K562 (cell line): ENCODE measurements around the gene MACROD2. TPM values are rescaled to one million over a fixed set of nuclear protein-coding genes. Genes with fewer than 3 reads are reported as not detected.

ENCODE experiments used
- ATAC-seq: fragments of 200-7000 bp; cut with Tn5 transposase; 3 replicates; pipeline ENCODE4 v1.9.1; 2020; ENCODE audit warnings: moderate library complexity
- BruUV-seq: library from RNA; stranded (reverse); fragments of 400-500 nt; replicated peaks from 2 replicates; lab custom pipeline; 2021; lab: Mats Ljungman, UMichigan
- CTCF ChIA-PET: fragments of 300-600 bp; formaldehyde crosslinking; extraction: SDS; loops from one replicate; lab custom pipeline; 2021; ENCODE audit warnings: low intra/inter-chr PET ratio; lab: Yijun Ruan, JAX
- POLR2A ChIA-PET: fragments of 300-600, 350-650 bp; sonication (Branson Sonifier 250); formaldehyde crosslinking; extraction: SDS; loops from one replicate; lab custom pipeline; 2021; ENCODE audit warnings: antibody characterized with exemption, inconsistent platforms; lab: Yijun Ruan, JAX
- DNase-seq, 4 experiments: peaks; one replicate each; pipeline versions ENCODE4 v3.0.0 to v3.0.0-alpha.2; 2011 to 2018; ENCODE audit warnings: low spot score in 3 of 4, mixed read lengths in 3 of 4; ENCODE audit errors: extremely low read depth in 1 of 4
- FAIRE-seq: peaks from 2 replicates; lab custom pipeline; 2011; peaks lifted over from hg19 to GRCh38; lab: Jason Lieb, UNC
- H2AFZ ChIP-seq: 2 replicates; pipeline ENCODE4 v1.6.0; 2011; ENCODE audit warnings: low read depth, low read length, control low read depth, inconsistent platforms
- H3K27ac ChIP-seq: fragments of 200-600 bp; 3 replicates; pipeline ENCODE4 v1.8.0; 2011; ENCODE audit warnings: low read depth, mild to moderate bottlenecking, control low read depth, inconsistent platforms, low read length, moderate library complexity, mixed read lengths; ENCODE audit errors: extremely low read depth
- H3K27me3 ChIP-seq, 2 experiments: fragments of 300-600 bp in 1 of 2; 2 replicates in 1 of 2; 3 replicates in 1 of 2; pipeline versions ENCODE4 v1.6.0 to v1.8.0; 2011; ENCODE audit warnings: inconsistent platforms in 2 of 2, low read length in 2 of 2, mild to moderate bottlenecking in 1 of 2, mixed read lengths in 1 of 2, moderate library complexity in 1 of 2; ENCODE audit not compliant: control insufficient read depth in 2 of 2, insufficient read depth in 2 of 2
- H3K36me3 ChIP-seq: fragments of 300-600 bp; 3 replicates; pipeline ENCODE4 v1.8.0; 2011; ENCODE audit warnings: mild to moderate bottlenecking, low read length, inconsistent platforms; ENCODE audit not compliant: control insufficient read depth, insufficient read depth
- H3K4me1 ChIP-seq, 2 experiments: fragments of 200-600 bp in 1 of 2; replicated peaks in 1 of 2; 2 replicates in 1 of 2; 3 replicates in 1 of 2; pipeline versions ENCODE4 v1.5.1 to v1.8.0; 2011; ENCODE audit warnings: inconsistent platforms in 2 of 2, low read length in 2 of 2, mild to moderate bottlenecking in 1 of 2, mixed read lengths in 1 of 2, moderate library complexity in 1 of 2; ENCODE audit not compliant: control insufficient read depth in 2 of 2, insufficient read depth in 2 of 2
- H3K4me2 ChIP-seq: 2 replicates; pipeline ENCODE4 v1.6.1; 2011; ENCODE audit warnings: low read length, control low read depth, inconsistent platforms, mixed read lengths; ENCODE audit not compliant: insufficient read depth
- H3K4me3 ChIP-seq: fragments of 200-600 bp; sonication (generic), shearing (Covaris generic); 2 replicates; pipeline ENCODE4 v1.5.1; 2016; ENCODE audit warnings: control low read depth, inconsistent platforms
- H3K79me2 ChIP-seq: fragments of 200-600 bp; 3 replicates; pipeline ENCODE4 v1.8.0; 2011; ENCODE audit warnings: low read length, inconsistent platforms; ENCODE audit not compliant: control insufficient read depth, insufficient read depth
- H3K9ac ChIP-seq, 2 experiments: 2 replicates each; pipeline versions ENCODE4 v1.6.0 to v1.6.1; 2011; ENCODE audit warnings: low read depth in 2 of 2, low read length in 2 of 2, control low read depth in 1 of 2, inconsistent platforms in 1 of 2, mild to moderate bottlenecking in 1 of 2, mixed read lengths in 1 of 2; ENCODE audit not compliant: insufficient read depth in 1 of 2
- H3K9me1 ChIP-seq: one replicate; pipeline ENCODE4 v1.6.0; 2011; ENCODE audit warnings: inconsistent platforms, mild to moderate bottlenecking, low read length, moderate library complexity; ENCODE audit not compliant: control insufficient read depth, insufficient read depth
- H3K9me3 ChIP-seq: replicated peaks from 2 replicates; pipeline ENCODE4 v1.5.1; 2011; ENCODE audit warnings: low read depth, low read length, inconsistent platforms; ENCODE audit not compliant: control insufficient read depth, insufficient read depth
- H4K20me1 ChIP-seq: replicated peaks from 2 replicates; pipeline ENCODE4 v1.6.1; 2011; ENCODE audit warnings: low read length, inconsistent platforms, mixed read lengths; ENCODE audit not compliant: control insufficient read depth, insufficient read depth
- BHLHE40 ChIP-seq: IDR thresholded peaks from 2 replicates; pipeline ENCODE4 v1.6.1; 2011; ENCODE audit warnings: low read length, improper control_type of control experiment
- CCNT2 ChIP-seq: IDR thresholded peaks from 2 replicates; pipeline ENCODE4 v1.6.1; 2011; ENCODE audit warnings: borderline replicate concordance, low read depth, mild to moderate bottlenecking, moderate library complexity, mixed read lengths, low read length; ENCODE audit not compliant: insufficient read length; ENCODE audit errors: extremely low read depth
- CREB1 ChIP-seq, 2 experiments: sonication (generic) in 1 of 2; formaldehyde crosslinking in 1 of 2; IDR thresholded peaks; 2 replicates each; pipeline versions ENCODE4 v1.6.1 to v1.8.0; 2012 to 2022; ENCODE audit warnings: inconsistent platforms in 1 of 2, mild to moderate bottlenecking in 1 of 2, missing genetic modification reagents in 1 of 2, moderate library complexity in 1 of 2
- GATA2 ChIP-seq: sonication (generic); formaldehyde crosslinking; IDR thresholded peaks from 2 replicates; pipeline ENCODE4 v1.4.0; 2020; ENCODE audit warnings: mild to moderate bottlenecking, missing genetic modification reagents
- HDAC6 ChIP-seq: IDR thresholded peaks from 2 replicates; pipeline ENCODE4 v1.6.1; 2012; ENCODE audit warnings: low read depth, mild to moderate bottlenecking, control low read depth, inconsistent platforms, low read length, moderate library complexity
- HOMEZ ChIP-seq: fragments of 250-450 bp; sonication (Bioruptor Pico); IDR thresholded peaks from 2 replicates; pipeline ENCODE4 v1.4.0; 2020; ENCODE audit warnings: mild to moderate bottlenecking, moderate library complexity
- KAT8 ChIP-seq: fragments of 450-650 bp; IDR thresholded peaks from 2 replicates; pipeline ENCODE4 v1.6.1; 2016; ENCODE audit warnings: low read depth, mild to moderate bottlenecking
- SIX5 ChIP-seq, 2 experiments: IDR thresholded peaks; 2 replicates each; pipeline ENCODE4 v1.6.1; 2011; ENCODE audit warnings: low read length in 2 of 2, borderline replicate concordance in 1 of 2, low read depth in 1 of 2, mild to moderate bottlenecking in 1 of 2, moderate library complexity in 1 of 2; ENCODE audit not compliant: insufficient read depth in 1 of 2
- SP2 ChIP-seq: IDR thresholded peaks from 2 replicates; pipeline ENCODE4 v1.6.1; 2011; ENCODE audit warnings: mild to moderate bottlenecking, low read depth, low read length, moderate library complexity; ENCODE audit not compliant: poor library complexity, severe bottlenecking; ENCODE audit errors: extremely low read depth
- ZNF277 ChIP-seq: fragments of 250-450 bp; sonication (Bioruptor Pico); IDR thresholded peaks from 2 replicates; pipeline ENCODE4 v1.8.0; 2022; ENCODE audit warnings: inconsistent platforms, mild to moderate bottlenecking, moderate library complexity, borderline replicate concordance
- ZNF408 ChIP-seq: fragments of 250-450 bp; sonication (Bioruptor Pico); IDR thresholded peaks from 2 replicates; pipeline ENCODE4 v1.4.0; 2020; ENCODE audit warnings: low read depth, mild to moderate bottlenecking, moderate library complexity
- ZNF41 ChIP-seq: fragments of 250-450 bp; sonication (Bioruptor Pico); conservative IDR thresholded peaks from 2 replicates; pipeline ENCODE4 v1.4.0; 2020; ENCODE audit warnings: mild to moderate bottlenecking
- WGBS: fragments of 100-300 bp; shearing (Covaris generic); methylation state at CpG from one replicate; pipeline ENCODE4 v1.1.6; 2016; ENCODE audit warnings: low coverage, mixed read lengths; ENCODE audit not compliant: insufficient coverage; ENCODE audit errors: missing lambda C conversion rate; 5-methylcytosine and 5-hydroxymethylcytosine counted together
- in situ Hi-C: fragments of 300-500 bp; cut with MboI; formaldehyde crosslinking; loops from 4 replicates; pipeline ENCODE4 v1.15.0; 2018; ENCODE audit warnings: inconsistent platforms, mixed read lengths
- intact Hi-C: fragments of 100-400 bp; cut with micrococcal nuclease; formaldehyde crosslinking; loops from 2 replicates; pipeline ENCODE4 v1.14.2; 2022
- polyA plus RNA-seq, 8 experiments: library from polyadenylated mRNA; depleted of rRNA in 4 of 8; stranded (reverse) in 5 of 8; unstranded in 3 of 8; fragments of >200 nt; fragmentation: Nextera tagmentation in 2 of 8; fragmentation: Illumina TruSeq in 1 of 8; extraction: Ambion mirVana in 2 of 8; extraction: Trizol in 1 of 8; gene quantifications; 2 replicates each; pipeline versions ENCODE4 v1.2.1 to v1.2.3, GENCODE V29; 2011 to 2014; ENCODE audit warnings: inconsistent platforms in 1 of 8, missing spikeins in 1 of 8
- total RNA-seq, 7 experiments: library from RNA; depleted of rRNA in 6 of 7; stranded (reverse); fragments of >200 nt in 6 of 7; fragmentation: Illumina TruSeq in 2 of 7; extraction: Trizol in 2 of 7; gene quantifications; 2 replicates each; pipeline versions ENCODE4 v1.2.1 to v1.2.3, GENCODE V29; 2011 to 2021; ENCODE audit warnings: low replicate concordance in 1 of 7

Gene MACROD2
- total and polyA plus RNA-seq, 9 of the 15 experiments (the other 6 are each of a cell fraction or from before 2014, with no cell fraction given) = not detected

DNA sequence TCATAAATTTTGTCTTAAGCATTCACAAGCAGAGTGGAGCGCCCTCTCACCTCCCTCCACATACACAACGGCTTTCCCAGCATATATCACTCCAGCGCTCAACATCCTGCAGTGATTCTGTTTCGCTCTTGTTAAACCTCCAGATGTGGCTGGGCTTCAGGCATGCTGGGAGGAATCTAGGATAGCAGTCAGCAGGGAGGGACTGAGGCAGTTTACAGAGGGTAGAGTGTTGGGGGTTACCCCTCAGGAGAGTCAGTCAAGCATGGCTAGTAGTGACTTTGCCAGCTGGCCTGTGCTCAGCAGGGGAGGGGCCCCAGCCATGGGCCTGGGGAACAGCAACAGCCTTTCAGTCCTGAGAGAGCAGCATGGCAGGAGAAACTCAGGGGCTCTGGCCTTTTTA is 503.5 kb downstream of the MACROD2 start:
- no peaks in the 10 kb centered on the region for H3K9me3 ChIP-seq
- FAIRE-seq = no peak
- no CpG with 5 or more reads among the region's 4 CpGs for WGBS

More for the DNA sequence above, 503.5 kb downstream of the MACROD2 start:
- H3K27me3 ChIP-seq = no peaks in the 10 kb centered on the region
- no peaks in the 10 kb centered on the region for H3K4me1 ChIP-seq
- ChIA-PET POLR2A (interaction anchor here (0.8 kb wide), 1 partner anchor 1730 kb away, joined by 3 read pairs; no protein-coding TSS in a partner anchor), CTCF (no interaction called here)
- no peak overlapping the region for H3K27ac ChIP-seq
- TF ChIP-seq HDAC6 (no peak), SP2 (no peak), ZNF408 (CRISPR knock-in tag) (no peak), HOMEZ (CRISPR knock-in tag) (no peak), ZNF41 (CRISPR knock-in tag) (no peak), BHLHE40 (no peak), ZNF277 (CRISPR knock-in tag) (no peak), GATA2 (CRISPR knock-in tag) (no peak), CCNT2 (no peak), SIX5 (IDR thresholded peaks at IDR 0.05; ENCODE audit: borderline replicate concordance in 1 of 2, insufficient read depth in 1 of 2, low read depth in 1 of 2, low read length in 2 of 2) (no peak), KAT8 (no peak), CREB1 (IDR thresholded peaks at IDR 0.05) (no peak), CREB1 (CRISPR knock-in tag; IDR thresholded peaks at IDR 0.05) (no peak)
- H3K4me2 ChIP-seq = no peak overlapping the region
- no peak overlapping the region for H2AFZ ChIP-seq
- no peak overlapping the region for H3K9ac ChIP-seq
- H3K9me1 ChIP-seq = no peaks in the 10 kb centered on the region
- H3K79me2 ChIP-seq = no peaks in the 10 kb centered on the region
- in situ Hi-C loops (no loop called here), intact Hi-C loops (no loop called here)
- BruUV-seq = no TSS peak
- H4K20me1 ChIP-seq = no peaks in the 10 kb centered on the region
- DNase-seq (no peak), ATAC-seq (no peak)
- H3K4me3 ChIP-seq = no peak overlapping the region
- H3K36me3 ChIP-seq = no peaks in the 10 kb centered on the region
